ENCODE measurements around the gene RUBCNL. TPM values are rescaled to one million over a fixed set of nuclear protein-coding genes. Genes with fewer than 3 reads are reported as not detected.

The RUBCNL gene
- total and polyA plus RNA-seq, 2 donors (not counting 3 experiments of a cell fraction or from before 2014, with no cell fraction given): not detected

- Histone ChIP-seq H3K4me3 (replicated peaks in 1 of 3; ENCODE audit: insufficient read depth in 1 of 3, low read depth in 1 of 3, low read length in 3 of 3) (no peak overlapping the region), H3K27ac (ENCODE audit: insufficient read depth, low read depth, low read length) (no peak overlapping the region), H3K27me3 (ENCODE audit: control insufficient read depth in 2 of 2, insufficient read depth in 2 of 2, low read length in 2 of 2) (no peaks in the 10 kb centered on the region), H2AFZ (ENCODE audit: low read depth, low read length) (no peak overlapping the region), H3K9me3 (replicated peaks; ENCODE audit: control insufficient read depth, insufficient read depth, low read length) (no peaks in the 10 kb centered on the region), H3K79me2 (ENCODE audit: control insufficient read depth, insufficient read depth, low read length) (no peaks in the 10 kb centered on the region), H3K4me2 (ENCODE audit: insufficient read depth, low read length) (no peak overlapping the region), H3K36me3 (ENCODE audit: control insufficient read depth in 2 of 2, extremely low read depth in 1 of 2, insufficient read depth in 2 of 2, low read length in 2 of 2) (no peaks in the 10 kb centered on the region), H3K9me1 (replicated peaks; ENCODE audit: control insufficient read depth, extremely low read depth, insufficient read depth, low read length) (no peaks in the 10 kb centered on the region), H3K9ac (replicated peaks; ENCODE audit: extremely low read depth, insufficient read depth, low read length) (no peak overlapping the region), H3K4me1 (ENCODE audit: control insufficient read depth, extremely low read depth, insufficient read depth, low read length) (no peaks in the 10 kb centered on the region), H4K20me1 (replicated peaks; ENCODE audit: control insufficient read depth, extremely low read depth, insufficient read depth, low read length) (no peaks in the 10 kb centered on the region)
- dilution Hi-C loops (cut with MboI; ENCODE audit: extremely low pct_ligation_motif_present, low sequenced_read_pairs) (no loop called here), intact Hi-C loops (cut with micrococcal nuclease) (no loop called here)
- TF ChIP-seq POLR2A (IDR thresholded peaks at IDR 0.05; ENCODE audit: low read depth, low read length): no peak
- no peak for TF ChIP-seq GATA2 (IDR thresholded peaks at IDR 0.05; ENCODE audit: insufficient read depth, insufficient read length, low read depth, low read length)
- TF ChIP-seq POLR2AphosphoS5 (IDR thresholded peaks at IDR 0.05; ENCODE audit: insufficient read depth, low read depth, low read length): no peak
- TF ChIP-seq CTCF (IDR thresholded peaks at IDR 0.05; ENCODE audit: extremely low read depth in 1 of 2, insufficient read depth in 1 of 2, low read depth in 1 of 2, low read length in 2 of 2): no peak
- TF ChIP-seq JUN (IDR thresholded peaks at IDR 0.05; ENCODE audit: borderline replicate concordance, insufficient read depth, insufficient read length, low read depth): no peak
- no peak for TF ChIP-seq MAX (IDR thresholded peaks at IDR 0.05; ENCODE audit: insufficient read depth, insufficient read length)
- no peak for TF ChIP-seq MYC (IDR thresholded peaks at IDR 0.05; ENCODE audit: low read depth, low read length)
- TF ChIP-seq EZH2 (IDR thresholded peaks at IDR 0.05; ENCODE audit: borderline replicate concordance, low read depth, low read length, severe bottlenecking): no peak
- TF ChIP-seq FOS (IDR thresholded peaks at IDR 0.05; ENCODE audit: borderline replicate concordance, insufficient read depth, low read length): no peak
- no TSS peak for BruUV-seq (replicated peaks)
- FAIRE-seq (no peak), DNase-seq (ENCODE audit: low read depth, low spot score) (no peak)
- ChIA-PET CTCF (interaction anchor here (1.0 kb wide), 1 partner anchor 11 kb away, joined by 4 read pairs; no protein-coding TSS in a partner anchor), POLR2A (no interaction called here)
Measured at GRCh38 chr13:46332772-46333171, 54.3 kb downstream of the RUBCNL start.
